Measurements from ENCODE around the gene DPP6. TPM values are rescaled to one million over a fixed set of nuclear protein-coding genes. Genes with fewer than 3 reads are reported as not detected.

The DPP6 gene
- total RNA-seq, 1 experiment from 2014 or later = not detected

DNA sequence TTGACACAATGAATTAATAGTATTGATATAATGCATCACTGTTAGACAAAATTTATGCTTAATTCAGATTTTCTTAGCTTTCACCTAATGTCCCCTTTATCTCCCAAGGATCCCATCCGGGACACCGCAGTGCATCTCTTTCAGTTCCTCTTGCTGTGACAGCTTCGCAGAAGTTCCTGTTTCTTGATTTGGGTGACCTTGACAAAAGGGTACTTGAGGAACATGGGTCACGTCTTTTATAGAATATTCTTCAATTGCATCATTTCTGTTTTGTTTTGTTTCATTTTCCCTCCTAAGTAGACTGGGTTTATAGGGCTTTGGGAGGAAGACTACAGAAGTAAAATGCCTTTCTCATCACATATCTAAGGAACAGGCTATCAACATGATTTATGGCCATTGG, 453.2 kb downstream of the DPP6 start:
- no TSS peak for BruUV-seq (replicated peaks)
- Histone ChIP-seq H4K20me1 (ENCODE audit: low read length) (no peaks in the 10 kb centered on the region), H3K4me3 (ENCODE audit: low read length) (no peak overlapping the region), H3K4me1 (ENCODE audit: insufficient read depth, low read length) (no peaks in the 10 kb centered on the region), H3K27ac (ENCODE audit: low read length) (no peak overlapping the region), H3K9ac (ENCODE audit: low read length) (no peak overlapping the region), H3K36me3 (ENCODE audit: low read depth, low read length) (no peaks in the 10 kb centered on the region), H3K4me2 (ENCODE audit: low read length) (no peak overlapping the region), H2AFZ (ENCODE audit: low read length) (no peak overlapping the region), H3K79me2 (ENCODE audit: low read length) (no peaks in the 10 kb centered on the region), H3K9me2 (replicated peaks; ENCODE audit: low read length) (no peaks in the 10 kb centered on the region), H3K9me3 (ENCODE audit: low read length) (no peaks in the 10 kb centered on the region), H3F3A (ENCODE audit: low read length, unreplicated experiment) (no peaks in the 10 kb centered on the region), H3K27me3 (ENCODE audit: low read length) (no peaks in the 10 kb centered on the region)
- ATAC-seq (no peak), DNase-seq (no peak)
- intact Hi-C loops (cut with micrococcal nuclease) = loop anchor here (10.0 kb wide), 1 partner anchor 431 kb away; no protein-coding TSS in a partner anchor
- TF ChIP-seq EZH2phosphoT487 (IDR thresholded peaks at IDR 0.05; ENCODE audit: borderline replicate concordance, low read length) (no peak), EZH2 (IDR thresholded peaks at IDR 0.05; ENCODE audit: low read length, unreplicated experiment) (no peak)
- TF ChIP-seq, protein P1, sequence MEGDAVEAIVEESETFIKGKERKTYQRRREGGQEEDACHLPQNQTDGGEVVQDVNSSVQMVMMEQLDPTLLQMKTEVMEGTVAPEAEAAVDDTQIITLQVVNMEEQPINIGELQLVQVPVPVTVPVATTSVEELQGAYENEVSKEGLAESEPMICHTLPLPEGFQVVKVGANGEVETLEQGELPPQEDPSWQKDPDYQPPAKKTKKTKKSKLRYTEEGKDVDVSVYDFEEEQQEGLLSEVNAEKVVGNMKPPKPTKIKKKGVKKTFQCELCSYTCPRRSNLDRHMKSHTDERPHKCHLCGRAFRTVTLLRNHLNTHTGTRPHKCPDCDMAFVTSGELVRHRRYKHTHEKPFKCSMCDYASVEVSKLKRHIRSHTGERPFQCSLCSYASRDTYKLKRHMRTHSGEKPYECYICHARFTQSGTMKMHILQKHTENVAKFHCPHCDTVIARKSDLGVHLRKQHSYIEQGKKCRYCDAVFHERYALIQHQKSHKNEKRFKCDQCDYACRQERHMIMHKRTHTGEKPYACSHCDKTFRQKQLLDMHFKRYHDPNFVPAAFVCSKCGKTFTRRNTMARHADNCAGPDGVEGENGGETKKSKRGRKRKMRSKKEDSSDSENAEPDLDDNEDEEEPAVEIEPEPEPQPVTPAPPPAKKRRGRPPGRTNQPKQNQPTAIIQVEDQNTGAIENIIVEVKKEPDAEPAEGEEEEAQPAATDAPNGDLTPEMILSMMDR (conservative IDR thresholded peaks at IDR 0.05; ENCODE audit: low read depth, low read length) = no peak
- CTCF ChIA-PET = no interaction called here
- POLR2A ChIA-PET (ENCODE audit: unreplicated experiment) = no interaction called here

DNA sequence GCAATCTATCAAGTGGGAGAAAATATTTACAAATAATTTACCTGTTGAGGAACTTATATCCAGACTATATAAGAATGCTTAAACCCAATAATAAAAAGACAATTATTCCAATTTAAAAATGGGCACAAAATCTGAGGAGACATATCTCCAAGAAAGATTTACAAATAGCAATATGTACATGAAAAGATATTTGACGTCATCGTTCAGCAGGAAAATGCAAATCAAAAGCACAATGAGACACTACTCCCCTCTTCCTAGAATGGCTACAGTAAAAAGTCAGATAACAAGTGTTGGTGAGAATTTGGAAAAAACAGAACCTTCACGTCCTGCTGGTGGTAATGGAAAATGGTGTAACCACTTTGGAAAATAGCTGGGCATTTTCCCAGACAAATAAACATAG, 457.0 kb downstream of the DPP6 start:
- no peak overlapping the region for H3K27ac ChIP-seq (ENCODE audit: low read length)
- no peak overlapping the region for H3K9ac ChIP-seq (ENCODE audit: low read length)
- no peaks in the 10 kb centered on the region for H3F3A ChIP-seq (ENCODE audit: low read length, unreplicated experiment)
- no peaks in the 10 kb centered on the region for H4K20me1 ChIP-seq (ENCODE audit: low read length)
- no peaks in the 10 kb centered on the region for H3K9me3 ChIP-seq (ENCODE audit: low read length)
- ATAC-seq = no peak
- no peaks in the 10 kb centered on the region for H3K4me1 ChIP-seq (ENCODE audit: insufficient read depth, low read length)
- TF ChIP-seq EZH2 (IDR thresholded peaks at IDR 0.05; ENCODE audit: low read length, unreplicated experiment) (no peak), EZH2phosphoT487 (IDR thresholded peaks at IDR 0.05; ENCODE audit: borderline replicate concordance, low read length) (no peak)
- TF ChIP-seq, protein P1 (conservative IDR thresholded peaks at IDR 0.05; ENCODE audit: low read depth, low read length) = no peak
- DNase-seq = no peak
- ChIA-PET CTCF (no interaction called here), POLR2A (ENCODE audit: unreplicated experiment) (interaction anchor here (0.6 kb wide), 1 partner anchor 264 kb away, joined by 4 read pairs; no protein-coding TSS in a partner anchor)
- no peaks in the 10 kb centered on the region for H3K27me3 ChIP-seq (ENCODE audit: low read length)
- intact Hi-C loops (cut with micrococcal nuclease) = loop anchor here (10.0 kb wide), 1 partner anchor 434 kb away; no protein-coding TSS in a partner anchor
- no peaks in the 10 kb centered on the region for H3K79me2 ChIP-seq (ENCODE audit: low read length)
- H3K9me2 ChIP-seq (replicated peaks; ENCODE audit: low read length) = no peaks in the 10 kb centered on the region
- no peak overlapping the region for H3K4me2 ChIP-seq (ENCODE audit: low read length)
- BruUV-seq (replicated peaks) = no TSS peak
- H2AFZ ChIP-seq (ENCODE audit: low read length) = no peak overlapping the region
- H3K36me3 ChIP-seq (ENCODE audit: low read depth, low read length) = no peaks in the 10 kb centered on the region
- no peak overlapping the region for H3K4me3 ChIP-seq (ENCODE audit: low read length)

DNA sequence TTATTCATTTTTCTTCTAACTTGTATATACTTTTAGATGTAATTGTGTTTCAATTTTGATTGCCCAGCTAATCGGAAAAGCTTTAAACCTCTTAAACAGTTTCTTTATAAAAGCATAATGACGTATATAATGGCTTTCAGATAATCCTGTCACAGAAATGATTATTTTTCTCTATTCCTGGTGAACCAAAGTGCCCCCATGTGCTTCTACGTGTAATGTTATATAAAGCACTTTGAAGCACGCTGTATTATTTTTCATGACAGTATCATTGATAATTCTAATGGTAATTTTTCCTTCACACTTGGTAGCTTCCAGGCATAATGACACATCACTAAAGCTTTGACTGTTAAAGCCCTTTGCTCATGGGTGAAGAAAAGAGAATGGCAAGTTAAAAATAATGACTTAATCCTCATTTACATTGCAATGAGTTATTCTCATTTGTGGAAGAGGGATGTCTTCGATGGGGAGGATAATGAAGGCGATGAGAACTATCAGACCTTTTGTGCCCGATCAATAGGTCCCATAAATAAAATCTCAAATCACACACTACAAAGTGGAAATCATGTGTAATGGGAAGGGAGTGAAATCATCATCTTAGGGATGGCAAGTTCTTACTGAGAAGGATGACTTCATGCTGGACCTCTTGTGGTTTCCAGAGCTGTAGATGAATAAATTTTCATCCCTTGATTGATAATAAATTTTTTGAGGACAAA, 460.1 kb downstream of the DPP6 start:
- ChIA-PET CTCF (no interaction called here), POLR2A (ENCODE audit: unreplicated experiment) (no interaction called here)
- Histone ChIP-seq H3K79me2 (ENCODE audit: low read length) (no peaks in the 10 kb centered on the region), H2AFZ (ENCODE audit: low read length) (no peak overlapping the region), H3K27me3 (ENCODE audit: low read length) (no peaks in the 10 kb centered on the region), H3K4me1 (ENCODE audit: insufficient read depth, low read length) (no peaks in the 10 kb centered on the region), H3K27ac (ENCODE audit: low read length) (no peak overlapping the region), H3K9me3 (ENCODE audit: low read length) (no peaks in the 10 kb centered on the region), H3K36me3 (ENCODE audit: low read depth, low read length) (no peaks in the 10 kb centered on the region), H3K9ac (ENCODE audit: low read length) (no peak overlapping the region), H3K4me2 (ENCODE audit: low read length) (no peak overlapping the region), H4K20me1 (ENCODE audit: low read length) (no peaks in the 10 kb centered on the region), H3K4me3 (ENCODE audit: low read length) (no peak overlapping the region), H3F3A (ENCODE audit: low read length, unreplicated experiment) (no peaks in the 10 kb centered on the region), H3K9me2 (replicated peaks; ENCODE audit: low read length) (no peaks in the 10 kb centered on the region)
- intact Hi-C loops (cut with micrococcal nuclease) = no loop called here
- no TSS peak for BruUV-seq (replicated peaks)
- TF ChIP-seq EZH2phosphoT487 (IDR thresholded peaks at IDR 0.05; ENCODE audit: borderline replicate concordance, low read length) (no peak), EZH2 (IDR thresholded peaks at IDR 0.05; ENCODE audit: low read length, unreplicated experiment) (no peak)
- TF ChIP-seq, protein P1 (conservative IDR thresholded peaks at IDR 0.05; ENCODE audit: low read depth, low read length) = no peak
- no peak for DNase-seq
- ATAC-seq = no peak
